Stomach smooth muscle (tissue), 2 donors: ENCODE measurements around the gene CHD9.

Experiments used
- H3K27ac ChIP-seq: one replicate; pipeline ENCODE4 v1.7.0; 2013; ENCODE audit warnings: mild to moderate bottlenecking, low read length, inconsistent platforms
- H3K27me3 ChIP-seq, 2 donors: one replicate each; pipeline ENCODE4 v1.7.0; 2013; ENCODE audit warnings: low read length in 2 of 2; ENCODE audit not compliant: insufficient read depth in 2 of 2, control insufficient read depth in 1 of 2
- H3K36me3 ChIP-seq, 2 donors: one replicate each; pipeline ENCODE4 v1.7.0; 2013; ENCODE audit warnings: low read length in 2 of 2; ENCODE audit not compliant: control insufficient read depth in 2 of 2, insufficient read depth in 2 of 2
- H3K4me1 ChIP-seq: one replicate; pipeline ENCODE4 v1.7.0; 2013; ENCODE audit warnings: low read length; ENCODE audit not compliant: control insufficient read depth, insufficient read depth
- H3K4me3 ChIP-seq, 2 donors: one replicate each; pipeline ENCODE4 v1.7.0; 2013; ENCODE audit warnings: low read length in 2 of 2
- H3K9ac ChIP-seq, 2 donors: one replicate each; pipeline ENCODE4 v1.7.0; 2013; ENCODE audit warnings: low read length in 2 of 2, mild to moderate bottlenecking in 1 of 2
- H3K9me3 ChIP-seq, 2 donors: one replicate each; pipeline ENCODE4 v1.7.0; 2013; ENCODE audit warnings: low read length in 2 of 2; ENCODE audit not compliant: control insufficient read depth in 2 of 2
- donor health status: healthy.
- donor health status: Pancreatic carcinoma.

Gene CHD9

GRCh38 chr16:53087101-53087500, 32.3 kb downstream of the CHD9 start:
- Histone ChIP-seq H3K9me3 (no peaks in the 10 kb centered on the region), H3K9ac (no peak overlapping the region), H3K27me3 (no peaks in the 10 kb centered on the region), H3K27ac (peak overlapping the region; percentile 11), H3K36me3 (no peaks in the 10 kb centered on the region), H3K4me3 (no peak overlapping the region), H3K4me1 (peaks cover 55% of the 10 kb centered on the region)

DNA sequence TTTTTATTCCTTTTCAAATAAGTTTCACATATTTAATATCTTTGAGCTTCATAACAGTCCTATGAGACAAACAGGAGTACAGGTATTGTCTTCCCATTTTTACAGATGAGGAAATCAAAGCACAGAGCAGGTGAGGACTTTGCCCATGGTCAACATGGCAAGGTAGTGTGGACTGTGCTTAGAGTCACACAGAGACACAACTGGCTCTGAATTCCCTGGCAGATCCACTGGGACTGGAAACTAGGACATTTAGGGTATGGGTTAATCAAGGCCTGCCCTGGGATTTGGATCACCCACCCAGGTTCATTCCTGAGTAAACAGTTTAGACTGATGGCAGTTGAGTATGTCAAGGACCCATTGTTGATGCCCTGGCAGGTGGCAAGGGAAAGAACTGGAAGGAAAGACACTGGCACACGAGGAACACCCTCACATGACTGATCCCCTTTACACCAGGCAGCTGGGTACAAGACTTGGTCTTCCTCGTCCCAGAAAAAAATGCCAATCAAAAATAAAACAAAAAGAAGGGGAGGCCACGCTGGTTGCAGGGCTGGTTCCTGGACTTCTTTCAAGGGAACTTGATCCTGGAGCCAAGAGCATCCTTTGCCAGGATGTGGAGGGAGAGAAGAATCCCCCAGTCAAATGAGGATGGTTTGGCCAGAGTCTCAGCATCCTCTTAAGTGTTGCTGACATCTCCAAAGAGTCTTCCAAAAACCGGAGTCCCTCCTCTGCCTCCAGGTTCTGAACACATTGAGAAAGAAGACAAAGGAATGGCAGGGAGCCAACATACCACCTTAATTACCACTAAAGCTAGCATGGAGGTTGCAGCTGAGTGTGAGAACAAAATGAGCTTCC, 34.9 kb downstream of the CHD9 start:
- H3K27ac ChIP-seq: peak overlapping the region; percentile 92
- peak overlapping the region in 1 of 2 donors; percentile 40 for H3K4me3 ChIP-seq

DNA sequence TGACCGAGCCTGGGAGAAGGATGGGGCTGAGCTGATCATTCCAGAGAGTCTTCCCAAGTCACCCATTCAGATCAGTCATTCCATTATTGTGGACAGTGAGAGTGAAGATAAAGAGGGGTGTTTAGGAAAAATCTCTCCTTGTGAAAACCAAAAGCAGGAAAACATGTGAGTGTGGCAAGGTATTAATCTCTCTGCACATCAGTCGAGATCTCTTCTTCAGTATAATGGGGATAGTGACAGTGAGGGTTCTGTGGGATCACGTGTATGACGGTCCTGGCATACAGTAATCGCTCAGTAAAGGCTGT, 35.4 kb downstream of the CHD9 start:
- peak overlapping the region; percentile 92 for H3K27ac ChIP-seq
- peak overlapping the region; percentile 10 to 68 for H3K9ac ChIP-seq
- H3K4me3 ChIP-seq: peak overlapping the region; percentile 2 to 49
- peaks cover 49% of the 10 kb centered on the region for H3K4me1 ChIP-seq
- no peaks in the 10 kb centered on the region for H3K27me3 ChIP-seq
- H3K9me3 ChIP-seq: no peaks in the 10 kb centered on the region
- no peaks in the 10 kb centered on the region for H3K36me3 ChIP-seq

More for the DNA sequence above, 34.9 kb downstream of the CHD9 start:
- Histone ChIP-seq H3K9me3 (no peaks in the 10 kb centered on the region), H3K36me3 (no peaks in the 10 kb centered on the region), H3K27me3 (no peaks in the 10 kb centered on the region), H3K9ac (peak overlapping the region in 1 of 2 donors; percentile 68), H3K4me1 (peaks cover 55% of the 10 kb centered on the region)

- Histone ChIP-seq H3K4me1 (peaks cover 48% of the 10 kb centered on the region), H3K27ac (peak overlapping the region; percentile 92), H3K9ac (peak overlapping the region; percentile 10 to 68), H3K36me3 (no peaks in the 10 kb centered on the region), H3K4me3 (peak overlapping the region; percentile 12 to 49), H3K27me3 (no peaks in the 10 kb centered on the region), H3K9me3 (no peaks in the 10 kb centered on the region)
These were observed 36.0 kb downstream of the CHD9 start for GRCh38 chr16:53090591-53091411.

GRCh38 chr16:53091466-53092211, 36.8 kb downstream of the CHD9 start:
- no peaks in the 10 kb centered on the region for H3K9me3 ChIP-seq
- no peaks in the 10 kb centered on the region for H3K27me3 ChIP-seq
- peak overlapping the region in 1 of 2 donors; percentile 42 for H3K9ac ChIP-seq
- peak overlapping the region; percentile 92 for H3K27ac ChIP-seq
- peak overlapping the region; percentile 12 to 44 for H3K4me3 ChIP-seq
- peaks cover 43% of the 10 kb centered on the region for H3K4me1 ChIP-seq
- no peaks in the 10 kb centered on the region for H3K36me3 ChIP-seq

DNA sequence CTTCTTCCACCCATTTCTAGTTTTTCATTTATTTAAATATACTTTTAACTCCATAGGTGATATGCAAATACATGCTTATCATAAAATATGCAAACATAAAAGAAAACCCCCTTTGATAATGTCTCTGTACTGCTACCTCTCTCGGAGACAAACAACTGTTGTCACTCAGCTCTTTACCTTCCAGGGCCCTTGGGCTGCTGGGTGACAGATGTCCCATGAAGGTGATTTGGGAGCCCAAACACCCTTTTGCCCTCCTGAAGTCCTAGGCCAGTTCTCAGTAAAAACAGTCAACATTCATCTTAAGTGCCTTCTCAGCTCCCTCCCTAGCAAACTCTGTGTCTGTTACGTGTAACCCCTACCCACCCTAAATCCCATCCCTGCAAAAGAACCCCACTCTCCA, 37.5 kb downstream of the CHD9 start:
- H3K4me3 ChIP-seq: no peak overlapping the region
- H3K27me3 ChIP-seq: no peaks in the 10 kb centered on the region
- no peaks in the 10 kb centered on the region for H3K9me3 ChIP-seq
- no peak overlapping the region for H3K9ac ChIP-seq
- H3K4me1 ChIP-seq: peaks cover 40% of the 10 kb centered on the region
- no peaks in the 10 kb centered on the region for H3K36me3 ChIP-seq
- no peak overlapping the region for H3K27ac ChIP-seq

- Histone ChIP-seq H3K9me3 (no peaks in the 10 kb centered on the region), H3K27ac (no peak overlapping the region), H3K4me1 (peaks cover 40% of the 10 kb centered on the region), H3K9ac (no peak overlapping the region), H3K4me3 (no peak overlapping the region), H3K36me3 (no peaks in the 10 kb centered on the region), H3K27me3 (no peaks in the 10 kb centered on the region)
These were observed 38.5 kb downstream of the CHD9 start for GRCh38 chr16:53093162-53093744.

- H3K9me3 ChIP-seq: no peaks in the 10 kb centered on the region
- peak overlapping the region; percentile 41 for H3K27ac ChIP-seq
- H3K9ac ChIP-seq: no peak overlapping the region
- H3K4me1 ChIP-seq: peaks cover 49% of the 10 kb centered on the region
- H3K27me3 ChIP-seq: no peaks in the 10 kb centered on the region
- H3K4me3 ChIP-seq: no peak overlapping the region
- H3K36me3 ChIP-seq: no peaks in the 10 kb centered on the region
These were observed 39.3 kb downstream of the CHD9 start for GRCh38 chr16:53094013-53094630.

- Histone ChIP-seq H3K27me3 (no peaks in the 10 kb centered on the region), H3K36me3 (no peaks in the 10 kb centered on the region), H3K9me3 (no peaks in the 10 kb centered on the region), H3K4me1 (peaks cover 35% of the 10 kb centered on the region), H3K4me3 (no peak overlapping the region), H3K9ac (no peak overlapping the region), H3K27ac (no peak overlapping the region)
These were observed 42.4 kb downstream of the CHD9 start for GRCh38 chr16:53097190-53097589.
